Measurements from ENCODE around the gene PSKH1.

The PSKH1 gene

GRCh38 chr16:67868290-67868689, 24.8 kb upstream of the PSKH1 start:
- no peak for DNase-seq

GRCh38 chr16:67869653-67870052, 23.4 kb upstream of the PSKH1 start:
- no peak for DNase-seq

GRCh38 chr16:67871256-67871655, 21.8 kb upstream of the PSKH1 start:
- no peak for DNase-seq

- DNase-seq = no peak
Observed at GRCh38 chr16:67872131-67872630, 20.9 kb upstream of the PSKH1 start.

GRCh38 chr16:67872631-67873434, 20.2 kb upstream of the PSKH1 start, which contains the start of gene EDC4:
Gene EDC4 (plus strand): TSS chr16:67873052. CDS start chr16:67873262, 210 bp downstream.
- peak; percentile 47 to 77 for DNase-seq

- DNase-seq = no peak
Observed at GRCh38 chr16:67873435-67874370, 19.4 kb upstream of the PSKH1 start.

GRCh38 chr16:67874372-67874771, 18.7 kb upstream of the PSKH1 start:
- DNase-seq = no peak

GRCh38 chr16:67877064-67877463, 16.0 kb upstream of the PSKH1 start:
- no peak for DNase-seq

GRCh38 chr16:67878232-67878631, 14.8 kb upstream of the PSKH1 start:
- DNase-seq = no peak

- no peak for DNase-seq
Observed at GRCh38 chr16:67878846-67879245, 14.2 kb upstream of the PSKH1 start.

- no peak for DNase-seq
Observed at GRCh38 chr16:67879462-67879861, 13.6 kb upstream of the PSKH1 start.

- DNase-seq = no peak
Observed at GRCh38 chr16:67879936-67880335, 13.1 kb upstream of the PSKH1 start.

- DNase-seq = no peak
Observed at GRCh38 chr16:67880584-67880983, 12.5 kb upstream of the PSKH1 start.

- DNase-seq = no peak
Observed at GRCh38 chr16:67881621-67882161, 11.4 kb upstream of the PSKH1 start.

- DNase-seq = no peak
Observed at GRCh38 chr16:67882374-67883145, 10.5 kb upstream of the PSKH1 start.

- no peak for DNase-seq
Observed at GRCh38 chr16:67883146-67883871, 9.7 kb upstream of the PSKH1 start.

GRCh38 chr16:67883872-67884261, 9.2 kb upstream of the PSKH1 start:
- DNase-seq = peak in 1 of 2 experiments; percentile 17

GRCh38 chr16:67884684-67885083, 8.4 kb upstream of the PSKH1 start, which contains the start of gene NRN1L:
Gene NRN1L (plus strand): TSS chr16:67884885. CDS start chr16:67884904, 19 bp downstream.
- no peak for DNase-seq

- no peak for DNase-seq
Observed at GRCh38 chr16:67885545-67885944, 7.5 kb upstream of the PSKH1 start.

GRCh38 chr16:67885976-67886375, 7.1 kb upstream of the PSKH1 start:
- DNase-seq = no peak

GRCh38 chr16:67886387-67886786, 6.7 kb upstream of the PSKH1 start:
- no peak for DNase-seq

GRCh38 chr16:67888331-67888730, 4.7 kb upstream of the PSKH1 start:
- DNase-seq = no peak
